Measurements from ENCODE around the gene SPO11. TPM values are rescaled to one million over a fixed set of nuclear protein-coding genes. Genes with fewer than 3 reads are reported as not detected.

The SPO11 gene
- total RNA-seq, 4 donors from 2014 or later, result not detected

DNA sequence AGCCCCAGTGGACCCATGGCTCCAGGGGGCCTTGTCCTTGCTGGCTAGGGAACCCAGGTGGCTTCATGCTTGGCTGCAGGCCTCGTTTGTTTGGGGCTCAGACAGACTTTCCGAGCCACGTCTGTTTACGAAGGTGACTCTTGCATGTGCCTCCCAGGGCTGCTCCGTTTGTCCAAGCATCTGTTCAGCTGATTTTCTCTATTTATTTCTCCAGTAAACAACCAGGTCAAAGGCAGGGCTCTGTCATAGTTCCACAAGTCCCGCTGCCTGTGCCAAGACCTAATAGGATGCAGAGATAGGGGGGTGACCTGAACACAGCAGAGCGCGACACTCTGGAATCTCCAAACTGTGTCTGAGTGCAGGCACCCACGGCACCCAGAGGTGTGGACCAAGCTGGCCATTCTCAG is 12.8 kb upstream of the SPO11 start:
- TF ChIP-seq, protein P1, sequence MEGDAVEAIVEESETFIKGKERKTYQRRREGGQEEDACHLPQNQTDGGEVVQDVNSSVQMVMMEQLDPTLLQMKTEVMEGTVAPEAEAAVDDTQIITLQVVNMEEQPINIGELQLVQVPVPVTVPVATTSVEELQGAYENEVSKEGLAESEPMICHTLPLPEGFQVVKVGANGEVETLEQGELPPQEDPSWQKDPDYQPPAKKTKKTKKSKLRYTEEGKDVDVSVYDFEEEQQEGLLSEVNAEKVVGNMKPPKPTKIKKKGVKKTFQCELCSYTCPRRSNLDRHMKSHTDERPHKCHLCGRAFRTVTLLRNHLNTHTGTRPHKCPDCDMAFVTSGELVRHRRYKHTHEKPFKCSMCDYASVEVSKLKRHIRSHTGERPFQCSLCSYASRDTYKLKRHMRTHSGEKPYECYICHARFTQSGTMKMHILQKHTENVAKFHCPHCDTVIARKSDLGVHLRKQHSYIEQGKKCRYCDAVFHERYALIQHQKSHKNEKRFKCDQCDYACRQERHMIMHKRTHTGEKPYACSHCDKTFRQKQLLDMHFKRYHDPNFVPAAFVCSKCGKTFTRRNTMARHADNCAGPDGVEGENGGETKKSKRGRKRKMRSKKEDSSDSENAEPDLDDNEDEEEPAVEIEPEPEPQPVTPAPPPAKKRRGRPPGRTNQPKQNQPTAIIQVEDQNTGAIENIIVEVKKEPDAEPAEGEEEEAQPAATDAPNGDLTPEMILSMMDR (IDR thresholded peaks at IDR 0.05), result no peak
- DNase-seq (ENCODE audit: low spot score) (no peak), ATAC-seq (ENCODE audit: low FRiP score) (no peak)

DNA sequence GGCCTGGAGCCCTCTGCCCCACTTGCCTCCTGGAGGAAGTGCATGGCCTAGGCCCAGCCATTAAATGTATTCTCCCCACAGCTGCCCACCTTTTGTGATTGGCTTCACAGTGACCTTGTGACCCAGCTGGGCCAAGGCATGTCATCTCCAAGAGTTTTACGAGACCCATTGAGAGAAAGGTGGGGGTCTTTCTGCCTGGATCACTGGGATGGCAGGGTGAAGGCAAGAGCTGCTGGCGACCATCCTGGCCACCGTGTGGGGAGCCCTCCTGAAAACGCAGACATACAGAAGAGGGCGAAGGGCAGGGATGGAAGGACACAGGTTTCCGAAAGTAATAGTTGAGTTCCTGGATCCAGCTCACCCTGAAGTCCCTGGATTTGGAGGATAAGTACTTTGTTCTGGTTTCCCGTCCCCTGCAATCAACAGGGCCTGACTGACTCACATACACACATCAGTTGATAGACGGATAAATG is 12.3 kb upstream of the SPO11 start:
- TF ChIP-seq, protein P1 (IDR thresholded peaks at IDR 0.05), result no peak
- ATAC-seq (ENCODE audit: low FRiP score), result no peak
- DNase-seq (ENCODE audit: low spot score), result no peak

DNA sequence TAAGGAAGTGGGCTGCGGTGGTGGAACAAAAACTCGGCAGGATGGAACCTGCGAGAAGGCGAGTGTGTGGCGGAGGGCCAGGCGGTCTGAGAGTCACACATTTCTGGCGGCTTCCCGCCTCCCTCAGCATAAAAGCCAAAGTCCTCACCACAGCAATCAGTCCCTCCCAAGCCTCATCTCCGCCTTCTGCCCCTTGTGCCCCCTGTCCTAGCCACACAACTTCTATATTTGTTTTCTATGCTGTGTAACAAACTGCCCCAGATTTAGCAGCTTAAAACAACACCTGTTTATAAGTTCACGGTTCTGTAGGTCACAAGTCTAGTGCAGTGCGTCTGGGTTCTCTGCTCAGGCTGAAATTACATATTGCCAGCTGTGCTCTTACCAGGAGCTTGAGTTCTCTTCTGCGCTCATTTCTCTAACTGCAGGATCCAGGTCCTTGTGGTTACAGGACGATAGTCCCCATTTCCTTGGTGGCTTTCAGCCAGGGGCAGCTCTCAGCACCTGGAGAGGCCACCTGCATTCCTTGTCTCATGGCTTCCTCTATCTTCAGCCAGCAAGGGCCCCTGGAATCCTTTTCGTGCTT is 11.7 kb upstream of the SPO11 start:
- DNase-seq (ENCODE audit: low spot score) (no peak), ATAC-seq (ENCODE audit: low FRiP score) (no peak)
- TF ChIP-seq, protein P1 (IDR thresholded peaks at IDR 0.05), result no peak

DNA sequence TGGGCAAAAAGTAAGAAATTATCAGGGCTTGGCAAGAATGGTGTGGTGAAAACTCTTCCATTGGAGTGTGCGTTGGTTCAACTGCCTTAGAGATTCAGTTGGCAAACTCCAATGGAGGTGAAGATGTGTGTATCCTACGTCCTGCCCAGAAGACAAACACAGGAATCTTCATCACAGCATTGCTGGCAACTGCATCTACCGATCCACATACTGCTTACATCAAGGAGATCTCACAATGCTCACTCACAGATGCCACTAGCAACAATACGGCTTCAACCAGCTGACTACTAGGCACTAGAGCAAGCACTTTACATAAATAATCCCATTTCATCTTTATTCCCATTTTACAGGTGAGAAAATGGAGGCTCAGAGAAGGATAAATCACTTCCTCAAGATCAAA is 10.0 kb upstream of the SPO11 start:
- TF ChIP-seq, protein P1 (IDR thresholded peaks at IDR 0.05), result no peak
- ATAC-seq (ENCODE audit: low FRiP score) (no peak), DNase-seq (ENCODE audit: low spot score) (no peak)

DNA sequence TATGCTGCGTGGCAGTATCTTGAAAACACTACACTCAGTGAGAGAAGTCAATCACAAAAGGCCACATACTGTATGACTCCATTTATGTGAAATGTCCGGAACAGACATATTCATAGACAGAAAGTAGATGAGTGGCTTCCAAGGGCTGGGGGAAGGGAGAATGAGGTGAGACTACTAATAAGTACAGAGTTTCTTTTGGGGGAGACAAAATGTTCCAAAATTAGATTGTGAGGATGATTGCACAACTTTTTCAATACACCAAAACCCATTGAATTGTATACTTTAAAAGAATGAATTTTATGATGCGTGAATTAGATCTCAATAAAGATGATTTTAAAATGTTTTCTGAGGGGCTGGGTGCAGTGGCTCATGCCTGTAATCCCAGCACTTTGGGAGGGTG is 9.2 kb upstream of the SPO11 start:
- no peak for DNase-seq (ENCODE audit: low spot score)
- TF ChIP-seq, protein P1 (IDR thresholded peaks at IDR 0.05), result no peak
- no peak for ATAC-seq (ENCODE audit: low FRiP score)

DNA sequence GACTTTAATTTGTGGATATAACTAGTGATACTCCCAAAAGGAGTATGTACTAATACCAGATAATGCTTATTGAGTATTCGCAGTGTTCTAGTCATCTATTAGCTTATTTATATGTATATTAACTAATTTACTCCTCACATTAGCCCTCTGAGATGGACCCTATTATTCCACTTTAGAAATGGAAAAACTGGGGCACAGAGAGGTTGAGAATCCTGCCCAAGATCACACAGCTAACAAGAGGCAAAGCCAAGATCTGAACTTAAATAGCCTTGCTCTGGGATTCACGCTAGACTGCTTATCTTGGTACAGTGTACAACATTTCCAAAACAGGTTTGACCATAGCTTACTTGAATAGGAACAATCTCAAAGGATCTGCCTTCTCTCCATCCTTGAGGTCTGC is 8.5 kb upstream of the SPO11 start:
- ATAC-seq (ENCODE audit: low FRiP score) (no peak), DNase-seq (ENCODE audit: low spot score) (no peak)
- TF ChIP-seq, protein P1 (IDR thresholded peaks at IDR 0.05), result no peak

DNA sequence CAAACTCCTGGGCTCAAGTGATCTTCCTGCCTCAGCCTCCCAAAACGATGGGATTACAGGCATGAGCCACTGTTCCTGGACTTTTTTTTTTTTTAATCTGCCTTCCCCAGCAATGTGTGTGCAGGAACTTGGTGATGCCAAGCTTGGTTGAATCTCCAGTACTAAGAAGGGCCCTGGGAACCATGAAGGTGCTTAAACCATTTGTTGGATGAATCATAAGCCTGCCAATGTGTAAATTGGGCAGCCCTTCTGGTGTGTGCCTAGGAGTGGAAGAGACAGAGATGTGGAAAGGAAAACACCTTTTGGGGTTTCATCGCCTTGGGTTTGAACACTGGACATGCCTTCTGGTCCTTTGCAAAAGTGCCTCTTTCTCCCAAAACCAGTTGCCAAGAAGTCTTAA is 7.1 kb upstream of the SPO11 start:
- TF ChIP-seq, protein P1 (IDR thresholded peaks at IDR 0.05), result no peak
- no peak for DNase-seq (ENCODE audit: low spot score)
- no peak for ATAC-seq (ENCODE audit: low FRiP score)

Data from omental fat pad (tissue), 4 donors.